Measurements from ENCODE around the gene TMEM154.

- TF ChIP-seq CTCF (IDR thresholded peaks at IDR 0.05; ENCODE audit: low read length) (no peak), EZH2 (IDR thresholded peaks at IDR 0.05; ENCODE audit: borderline replicate concordance, low read length) (no peak)
Observed at GRCh38 chr4:152684587-152684986, 4.8 kb upstream of the TMEM154 start.

Measured in OCI-LY1 (cell line).